Neural cell (in vitro differentiated cells): ENCODE measurements around the gene EYA2.

ENCODE experiments used
- MXI1 ChIP-seq: fragments of 450-650 bp; conservative IDR thresholded peaks from 2 replicates; pipeline ENCODE4 v1.6.1; 2014; ENCODE audit warnings: antibody characterized with exemption, mild to moderate bottlenecking; ENCODE audit not compliant: poor library complexity, severe bottlenecking
- TF ChIP-seq, protein P1 (sequence below): fragments of 450-650 bp; IDR thresholded peaks from 2 replicates; pipeline ENCODE4 v1.5.1; 2014; ENCODE audit warnings: antibody characterized with exemption, mild to moderate bottlenecking, moderate library complexity; ENCODE audit not compliant: poor library complexity, severe bottlenecking

DNA sequence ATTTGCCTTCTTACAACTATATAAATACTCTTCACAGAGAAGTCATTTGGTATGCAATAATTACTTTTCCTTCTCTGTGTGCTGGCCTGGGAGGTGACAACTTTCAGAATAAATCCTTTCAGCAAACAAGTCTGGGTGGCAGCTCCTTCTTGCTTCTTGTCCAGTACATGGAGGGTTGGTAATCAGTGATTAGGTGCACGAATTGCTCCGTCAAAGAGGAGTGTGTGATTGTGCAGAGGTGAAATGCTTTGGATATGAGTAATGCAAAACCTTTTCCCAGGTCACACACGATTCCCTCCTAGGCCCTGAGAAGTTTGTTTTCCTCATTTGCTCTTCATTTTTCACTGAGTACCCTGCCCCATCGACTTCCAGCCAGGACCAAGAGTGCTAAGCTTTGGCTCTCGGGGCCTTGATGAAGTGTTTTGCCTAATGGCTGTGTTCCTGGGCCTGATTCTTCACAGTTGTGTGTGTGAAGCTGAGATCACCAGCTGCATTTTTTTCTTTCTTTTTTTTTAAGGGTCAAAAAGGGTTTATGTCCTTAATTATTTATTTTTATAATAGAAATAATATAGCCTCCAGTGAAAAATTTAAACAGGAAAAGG lies 245.4 kb downstream of the EYA2 start:
- TF ChIP-seq, protein P1, sequence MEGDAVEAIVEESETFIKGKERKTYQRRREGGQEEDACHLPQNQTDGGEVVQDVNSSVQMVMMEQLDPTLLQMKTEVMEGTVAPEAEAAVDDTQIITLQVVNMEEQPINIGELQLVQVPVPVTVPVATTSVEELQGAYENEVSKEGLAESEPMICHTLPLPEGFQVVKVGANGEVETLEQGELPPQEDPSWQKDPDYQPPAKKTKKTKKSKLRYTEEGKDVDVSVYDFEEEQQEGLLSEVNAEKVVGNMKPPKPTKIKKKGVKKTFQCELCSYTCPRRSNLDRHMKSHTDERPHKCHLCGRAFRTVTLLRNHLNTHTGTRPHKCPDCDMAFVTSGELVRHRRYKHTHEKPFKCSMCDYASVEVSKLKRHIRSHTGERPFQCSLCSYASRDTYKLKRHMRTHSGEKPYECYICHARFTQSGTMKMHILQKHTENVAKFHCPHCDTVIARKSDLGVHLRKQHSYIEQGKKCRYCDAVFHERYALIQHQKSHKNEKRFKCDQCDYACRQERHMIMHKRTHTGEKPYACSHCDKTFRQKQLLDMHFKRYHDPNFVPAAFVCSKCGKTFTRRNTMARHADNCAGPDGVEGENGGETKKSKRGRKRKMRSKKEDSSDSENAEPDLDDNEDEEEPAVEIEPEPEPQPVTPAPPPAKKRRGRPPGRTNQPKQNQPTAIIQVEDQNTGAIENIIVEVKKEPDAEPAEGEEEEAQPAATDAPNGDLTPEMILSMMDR: no peak
- no peak for TF ChIP-seq MXI1
